GM21576 (cell line): Measurements from ENCODE around the gene IPPK.

Source experiments
- ATAC-seq: cut with Tn5 transposase; IDR thresholded peaks from one replicate; pipeline ENCODE4 v1.9.1; 2021; ENCODE audit warnings: mild to moderate bottlenecking, moderate library complexity; ENCODE audit not compliant: unreplicated experiment

The IPPK gene

DNA sequence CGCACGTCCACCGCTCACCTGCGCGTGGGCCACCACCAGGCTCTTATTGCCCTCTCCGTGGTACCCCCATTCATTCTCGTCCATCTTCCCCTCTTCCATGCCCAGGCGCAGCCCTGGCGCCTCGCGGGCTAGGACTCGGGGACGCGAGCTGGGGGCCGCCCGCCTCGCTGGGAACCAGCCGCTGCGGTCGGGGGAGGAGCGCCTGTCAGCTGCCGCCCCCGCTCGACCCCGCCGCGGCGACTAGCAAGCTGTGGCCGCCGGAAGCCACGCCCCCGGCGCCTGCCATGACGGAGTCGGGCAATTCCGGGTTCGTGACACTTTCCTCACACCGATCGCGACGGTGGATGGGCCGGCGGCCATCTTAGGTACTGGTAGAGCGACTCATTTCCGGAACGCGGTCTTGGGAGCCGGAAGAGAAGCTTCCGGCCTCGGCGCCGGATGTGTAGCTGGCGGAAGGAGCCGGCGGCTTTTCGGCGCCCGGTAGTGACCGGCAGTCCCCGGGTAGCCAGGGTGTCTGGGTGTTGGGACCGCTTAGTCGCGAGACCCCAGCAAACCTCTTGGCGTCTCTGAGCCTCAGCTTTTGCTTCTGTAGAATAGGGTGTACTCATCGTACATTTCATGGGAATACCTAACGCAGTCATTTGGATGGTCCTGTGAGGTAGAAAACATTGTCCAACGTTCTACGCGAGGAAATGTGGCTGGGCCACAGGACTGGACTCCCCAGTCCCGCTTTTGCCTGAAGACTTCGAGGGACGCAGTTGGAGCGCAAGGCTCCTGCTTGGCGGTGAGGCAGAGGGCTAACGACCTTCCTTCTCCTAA, at the start of gene IPPK:
Gene IPPK, minus strand, starts transcription at position 242 of the 819 bp plus-strand sequence. Its CDS starts 143 bp downstream, at position 99.
- ATAC-seq = peak; percentile 91

- no peak for ATAC-seq
Observed at GRCh38 chr9:92719028-92719647, 49.2 kb upstream of the IPPK start.

GRCh38 chr9:92718086-92719001, 48.4 kb upstream of the IPPK start:
- no peak for ATAC-seq

- ATAC-seq = no peak
Observed at GRCh38 chr9:92717201-92718085, 47.5 kb upstream of the IPPK start.

DNA sequence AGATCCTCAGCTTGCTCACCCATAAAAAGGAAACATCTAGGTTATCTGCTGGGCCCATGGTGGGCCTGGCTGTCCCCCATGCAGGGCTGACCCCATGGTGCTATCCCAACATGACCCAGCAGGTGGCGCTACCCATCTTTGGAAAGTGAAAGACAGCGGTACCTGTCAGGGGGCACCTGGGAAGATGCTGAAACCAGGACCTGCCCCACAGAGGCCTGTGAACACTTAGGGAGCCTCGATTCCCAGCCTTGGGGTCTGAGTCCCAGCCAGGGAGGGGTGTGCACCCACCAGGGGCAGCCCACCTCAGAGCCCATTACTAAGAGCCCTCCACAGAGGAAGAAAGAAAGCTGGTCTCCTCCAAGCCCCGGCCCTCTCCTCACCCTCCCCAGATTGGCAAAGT, 46.6 kb upstream of the IPPK start:
- no peak for ATAC-seq

GRCh38 chr9:92715488-92716231, 45.7 kb upstream of the IPPK start:
- ATAC-seq = no peak

DNA sequence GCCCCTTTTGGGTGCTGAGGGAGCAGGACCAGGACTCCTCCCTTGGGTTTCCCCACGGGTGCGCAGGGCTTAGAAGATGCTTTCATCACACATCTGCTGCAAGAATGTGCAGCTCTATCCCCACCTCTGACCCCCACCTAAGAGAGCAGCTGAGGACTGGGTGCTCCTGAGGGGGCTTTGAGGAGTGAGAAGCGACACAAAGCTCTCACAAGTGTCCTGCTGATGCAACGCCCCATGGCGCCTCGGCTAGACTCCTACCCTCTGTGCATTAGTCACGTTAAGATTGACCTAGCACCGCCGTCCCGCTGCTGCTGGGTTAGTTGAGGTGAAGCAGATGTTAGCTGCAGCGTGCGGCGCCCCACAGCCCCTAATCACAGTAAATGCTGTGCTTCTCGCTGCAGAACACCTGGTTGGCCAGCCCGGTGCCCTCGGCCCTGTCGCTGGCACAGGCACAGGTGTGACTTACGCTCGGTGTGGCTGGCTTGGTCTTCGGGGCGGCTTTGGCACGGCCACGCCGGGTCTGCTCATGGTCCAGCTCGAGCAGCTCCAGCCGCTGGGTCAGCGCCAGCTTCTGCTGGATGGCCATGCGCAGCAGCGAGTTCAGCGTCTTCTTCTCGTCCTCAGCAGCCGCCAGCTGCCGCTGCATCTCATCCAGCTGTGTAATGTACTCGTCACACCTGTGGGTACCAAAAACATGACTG, 45.0 kb upstream of the IPPK start:
- no peak for ATAC-seq

DNA sequence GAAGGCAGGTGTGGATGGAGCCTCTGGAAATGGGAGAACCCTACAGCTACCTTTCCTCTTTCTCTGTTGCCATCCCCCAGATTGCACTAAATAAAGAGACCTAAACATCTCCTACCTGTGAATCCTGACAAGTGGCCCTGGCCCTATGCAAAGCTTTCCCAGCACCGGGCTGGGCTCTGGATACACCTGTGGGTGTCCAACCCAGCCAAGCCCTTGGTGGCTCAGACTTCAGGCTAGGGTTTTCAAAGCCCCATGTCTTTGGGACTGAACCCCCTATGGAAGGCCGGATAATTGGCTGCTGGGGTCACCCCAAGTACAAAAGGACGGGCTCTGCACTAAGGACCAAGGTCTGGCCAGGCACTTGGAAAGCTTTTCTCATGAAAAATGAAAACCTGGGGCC, 44.1 kb upstream of the IPPK start:
- no peak for ATAC-seq

GRCh38 chr9:92713528-92713927, 43.6 kb upstream of the IPPK start:
- no peak for ATAC-seq

GRCh38 chr9:92712767-92713166, 42.8 kb upstream of the IPPK start:
- no peak for ATAC-seq

DNA sequence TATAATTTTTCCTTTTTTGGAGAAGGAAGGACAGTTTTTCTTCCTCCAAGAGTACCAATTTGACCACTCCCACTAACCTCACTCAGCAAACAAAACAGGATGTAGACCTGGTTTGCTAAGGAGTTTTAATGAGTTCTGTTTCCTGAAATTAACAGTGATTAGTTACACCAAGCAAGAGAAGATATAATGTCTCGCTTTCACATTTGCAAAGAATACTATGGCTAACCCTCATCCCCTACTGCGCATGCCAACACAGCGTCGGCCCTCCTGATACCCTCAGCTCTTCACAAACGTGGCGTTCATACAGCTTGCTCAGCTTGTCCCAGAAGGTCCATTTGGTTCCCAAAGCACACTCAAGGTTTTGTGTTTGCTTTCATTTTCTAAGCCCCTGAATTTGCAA, 41.9 kb upstream of the IPPK start:
- ATAC-seq = no peak

DNA sequence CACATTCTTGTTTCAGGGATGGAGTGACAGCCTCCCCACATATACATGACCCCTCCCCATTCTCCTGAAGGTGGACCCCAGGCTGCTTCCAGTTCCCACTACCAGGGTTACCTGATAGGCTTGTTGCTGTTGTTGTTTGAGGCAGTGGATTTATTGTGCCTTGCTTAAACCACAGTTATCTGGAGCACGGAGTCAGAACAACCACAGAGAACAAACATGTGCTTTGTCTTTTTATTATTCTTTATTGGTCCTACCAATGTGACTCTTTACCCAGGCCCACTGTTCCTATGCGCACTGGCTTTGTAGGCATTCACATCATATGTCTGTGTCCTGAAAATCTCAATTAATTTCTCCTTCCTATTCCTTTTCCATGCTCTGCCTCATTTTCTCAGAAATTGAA, 41.2 kb upstream of the IPPK start:
- ATAC-seq = no peak

- ATAC-seq = no peak
Observed at GRCh38 chr9:92710368-92710767, 40.4 kb upstream of the IPPK start.

GRCh38 chr9:92709954-92710353, 40.0 kb upstream of the IPPK start:
- ATAC-seq = no peak

GRCh38 chr9:92709240-92709639, 39.3 kb upstream of the IPPK start:
- ATAC-seq = no peak

GRCh38 chr9:92707530-92707929, 37.6 kb upstream of the IPPK start:
- no peak for ATAC-seq

GRCh38 chr9:92706218-92706940, 36.4 kb upstream of the IPPK start:
- ATAC-seq = peak; percentile 63

- no peak for ATAC-seq
Observed at GRCh38 chr9:92704528-92704927, 34.6 kb upstream of the IPPK start.
